C4-2B (cell line): Measurements from ENCODE around the gene COX6B2.

ENCODE experiments used
- CTCF ChIP-seq: fragments of 450-650 bp; conservative IDR thresholded peaks from 2 replicates; pipeline ENCODE4 v1.5.1; 2017; ENCODE audit warnings: mild to moderate bottlenecking
- ZFX ChIP-seq: fragments of 450-650 bp; IDR thresholded peaks from 2 replicates; pipeline ENCODE4 v1.6.1; 2017

- TF ChIP-seq CTCF (no peak), ZFX (no peak)
Measured at GRCh38 chr19:55320844-55321419, 33.6 kb downstream of the COX6B2 start.
